Neural cell (in vitro differentiated cells): ENCODE measurements around the gene F7. TPM values are rescaled to one million over a fixed set of nuclear protein-coding genes. Genes with fewer than 3 reads are reported as not detected.

Source experiments
- H2AFZ ChIP-seq: fragments of 200-600, 300-800 bp; sonication (generic), shearing (Covaris generic); 2 replicates; pipeline ENCODE4 v1.6.0; 2014; ENCODE audit warnings: low read depth, mild to moderate bottlenecking, antibody characterized with exemption, low read length, moderate library complexity
- H3F3A ChIP-seq: fragments of 200-600 bp; shearing (Covaris generic); 2 replicates; pipeline ENCODE4 v1.6.1; 2016; ENCODE audit warnings: mild to moderate bottlenecking, moderate library complexity, mixed read lengths, antibody characterized with exemption, low read length; ENCODE audit not compliant: insufficient read depth, poor library complexity, severe bottlenecking
- H3K27ac ChIP-seq: fragments of 200-600, 300-800 bp; sonication (generic), shearing (Covaris generic); 2 replicates; pipeline ENCODE4 v1.5.1; 2014; ENCODE audit warnings: mild to moderate bottlenecking, low read length, moderate library complexity
- H3K27me3 ChIP-seq: fragments of 300-800, 200-600 bp; sonication (generic), shearing (Covaris generic); 2 replicates; pipeline ENCODE4 v1.6.0; 2014; ENCODE audit warnings: mild to moderate bottlenecking, low read depth, low read length, moderate library complexity; ENCODE audit not compliant: insufficient read depth
- H3K36me3 ChIP-seq: fragments of 300-800, 200-600 bp; sonication (generic), shearing (Covaris generic); 2 replicates; pipeline ENCODE4 v1.5.1; 2014; ENCODE audit warnings: mild to moderate bottlenecking, antibody characterized with exemption, low read length, moderate library complexity; ENCODE audit not compliant: insufficient read depth
- H3K4me2 ChIP-seq: fragments of 300-800, 200-600 bp; sonication (generic), shearing (Covaris generic); 2 replicates; pipeline ENCODE4 v1.6.0; 2014; ENCODE audit warnings: mild to moderate bottlenecking, low read length
- H3K4me3 ChIP-seq: fragments of 300-800, 200-600 bp; sonication (generic), shearing (Covaris generic); 2 replicates; pipeline ENCODE4 v1.5.1; 2014; ENCODE audit warnings: mild to moderate bottlenecking, low read length, moderate library complexity
- H3K79me2 ChIP-seq: fragments of 200-600 bp; shearing (Covaris generic); replicated peaks from 2 replicates; pipeline ENCODE4 v1.6.0; 2014; ENCODE audit warnings: mild to moderate bottlenecking, low read length, moderate library complexity; ENCODE audit not compliant: insufficient read depth
- H3K9ac ChIP-seq: fragments of 300-800, 200-600 bp; sonication (generic), shearing (Covaris generic); 2 replicates; pipeline ENCODE4 v1.6.1; 2016; ENCODE audit warnings: mild to moderate bottlenecking, low read length, mixed read lengths
- H3K9me2 ChIP-seq: fragments of 200-600 bp; shearing (Covaris generic); 2 replicates; pipeline ENCODE4 v1.6.1; 2016; ENCODE audit warnings: mild to moderate bottlenecking, low read length, mixed read lengths; ENCODE audit not compliant: insufficient read depth
- H3K9me3 ChIP-seq: fragments of 200-600, 300-800 bp; sonication (generic), shearing (Covaris generic); 2 replicates; pipeline ENCODE4 v1.6.1; 2016; ENCODE audit warnings: mild to moderate bottlenecking, mixed run types, low read length, moderate library complexity, mixed read lengths
- H4K20me1 ChIP-seq: fragments of 200-600 bp; shearing (Covaris generic); 2 replicates; pipeline ENCODE4 v1.6.1; 2016; ENCODE audit warnings: mild to moderate bottlenecking, mixed run types; ENCODE audit not compliant: insufficient read depth
- CTCF ChIP-seq: fragments of 450-650 bp; IDR thresholded peaks from 2 replicates; pipeline ENCODE4 v1.5.1; 2014; ENCODE audit warnings: antibody characterized with exemption, mild to moderate bottlenecking, moderate library complexity; ENCODE audit not compliant: poor library complexity, severe bottlenecking
- EP300 ChIP-seq: fragments of 450-650 bp; conservative IDR thresholded peaks from 2 replicates; pipeline ENCODE4 v1.6.1; 2014; ENCODE audit warnings: antibody characterized with exemption, mild to moderate bottlenecking, moderate library complexity; ENCODE audit not compliant: poor library complexity, severe bottlenecking
- EZH2 ChIP-seq: fragments of 200-600, 300-800 bp; shearing (Covaris generic), sonication (generic); IDR thresholded peaks from 2 replicates; pipeline ENCODE4 v1.6.1; 2014; ENCODE audit warnings: antibody characterized with exemption, low read length, borderline replicate concordance, mild to moderate bottlenecking; ENCODE audit not compliant: insufficient read depth, poor library complexity, severe bottlenecking
- MXI1 ChIP-seq: fragments of 450-650 bp; conservative IDR thresholded peaks from 2 replicates; pipeline ENCODE4 v1.6.1; 2014; ENCODE audit warnings: antibody characterized with exemption, mild to moderate bottlenecking; ENCODE audit not compliant: poor library complexity, severe bottlenecking
- POLR2AphosphoS5 ChIP-seq: IDR thresholded peaks from 2 replicates; pipeline ENCODE4 v1.6.1; 2012
- RAD21 ChIP-seq: fragments of 450-650 bp; conservative IDR thresholded peaks from 2 replicates; pipeline ENCODE4 v1.6.1; 2014; ENCODE audit warnings: antibody characterized with exemption, mild to moderate bottlenecking, moderate library complexity
- REST ChIP-seq: IDR thresholded peaks from 2 replicates; pipeline ENCODE4 v1.6.1; 2012; ENCODE audit warnings: borderline replicate concordance
- SMC3 ChIP-seq: fragments of 450-650 bp; conservative IDR thresholded peaks from 2 replicates; pipeline ENCODE4 v1.6.1; 2014; ENCODE audit warnings: antibody characterized with exemption, mild to moderate bottlenecking, moderate library complexity; ENCODE audit not compliant: poor library complexity
- TAF1 ChIP-seq: IDR thresholded peaks from 2 replicates; pipeline ENCODE4 v1.6.1; 2012; ENCODE audit warnings: low read depth
- polyA plus RNA-seq: library from polyadenylated mRNA; depleted of rRNA; stranded (reverse); fragments of >200 nt; gene quantifications from 2 replicates; pipeline ENCODE4 v1.2.3, GENCODE V29; 2014

F7 gene
- polyA plus RNA-seq, 1 donor from 2014 or later, result 0.32 TPM

- Histone ChIP-seq H3K27me3 (no peaks in the 10 kb centered on the region), H2AFZ (no peak overlapping the region), H3K79me2 (no peaks in the 10 kb centered on the region), H3K9me2 (no peaks in the 10 kb centered on the region), H3K4me2 (no peak overlapping the region), H3K36me3 (no peaks in the 10 kb centered on the region), H4K20me1 (no peaks in the 10 kb centered on the region), H3K9me3 (no peaks in the 10 kb centered on the region), H3K9ac (no peak overlapping the region), H3F3A (no peaks in the 10 kb centered on the region), H3K27ac (no peak overlapping the region), H3K4me3 (no peak overlapping the region)
- TF ChIP-seq RAD21 (no peak), CTCF (no peak), EP300 (no peak), POLR2AphosphoS5 (no peak), TAF1 (no peak), EZH2 (no peak), MXI1 (no peak), SMC3 (no peak), REST (no peak)
These were observed 11.8 kb downstream of the F7 start for GRCh38 chr13:113117335-113117872.

- no peak overlapping the region for H2AFZ ChIP-seq
- H4K20me1 ChIP-seq, result no peaks in the 10 kb centered on the region
- TF ChIP-seq CTCF (no peak), EP300 (no peak), TAF1 (no peak), SMC3 (no peak), EZH2 (no peak)
- H3K9ac ChIP-seq, result no peak overlapping the region
- H3K4me3 ChIP-seq, result no peak overlapping the region
- H3K79me2 ChIP-seq, result no peaks in the 10 kb centered on the region
- H3K36me3 ChIP-seq, result no peaks in the 10 kb centered on the region
- no peaks in the 10 kb centered on the region for H3K27me3 ChIP-seq
- no peak overlapping the region for H3K27ac ChIP-seq
- H3K9me2 ChIP-seq, result no peaks in the 10 kb centered on the region
- no peaks in the 10 kb centered on the region for H3F3A ChIP-seq
- no peak overlapping the region for H3K4me2 ChIP-seq
- H3K9me3 ChIP-seq, result no peaks in the 10 kb centered on the region
These were observed 12.3 kb downstream of the F7 start for GRCh38 chr13:113117911-113118260.
